HG03066 (cell line): ENCODE results near the gene CACNA1D.

Experiments
- ATAC-seq: cut with Tn5 transposase; IDR thresholded peaks from one replicate; pipeline ENCODE4 v1.9.1; 2021; ENCODE audit warnings: low read depth; ENCODE audit not compliant: unreplicated experiment

CACNA1D gene

GRCh38 chr3:53773611-53774368, 279.4 kb downstream of the CACNA1D start:
- peak; percentile 92 for ATAC-seq

GRCh38 chr3:53774414-53774813, 280.0 kb downstream of the CACNA1D start:
- ATAC-seq, result no peak

GRCh38 chr3:53775018-53775417, 280.6 kb downstream of the CACNA1D start:
- ATAC-seq, result no peak

GRCh38 chr3:53775834-53776251, 281.4 kb downstream of the CACNA1D start:
- ATAC-seq, result no peak

- no peak for ATAC-seq
Observed at GRCh38 chr3:53776494-53777101, 282.2 kb downstream of the CACNA1D start.

GRCh38 chr3:53777468-53777867, 283.1 kb downstream of the CACNA1D start:
- ATAC-seq, result no peak

- no peak for ATAC-seq
Observed at GRCh38 chr3:53778153-53778552, 283.7 kb downstream of the CACNA1D start.

- ATAC-seq, result no peak
Observed at GRCh38 chr3:53780171-53780570, 285.8 kb downstream of the CACNA1D start.

GRCh38 chr3:53780806-53781205, 286.4 kb downstream of the CACNA1D start:
- no peak for ATAC-seq

- no peak for ATAC-seq
Observed at GRCh38 chr3:53787016-53787415, 292.6 kb downstream of the CACNA1D start.

- ATAC-seq, result no peak
Observed at GRCh38 chr3:53788038-53788437, 293.6 kb downstream of the CACNA1D start.

- ATAC-seq, result no peak
Observed at GRCh38 chr3:53789459-53789858, 295.0 kb downstream of the CACNA1D start.

GRCh38 chr3:53790470-53790869, 296.1 kb downstream of the CACNA1D start:
- ATAC-seq, result no peak

- ATAC-seq, result no peak
Observed at GRCh38 chr3:53791317-53791716, 296.9 kb downstream of the CACNA1D start.

GRCh38 chr3:53792866-53793265, 298.5 kb downstream of the CACNA1D start:
- no peak for ATAC-seq

GRCh38 chr3:53794597-53794996, 300.2 kb downstream of the CACNA1D start:
- no peak for ATAC-seq

GRCh38 chr3:53795176-53795575, 300.8 kb downstream of the CACNA1D start:
- ATAC-seq, result no peak

- no peak for ATAC-seq
Observed at GRCh38 chr3:53795789-53796560, 301.6 kb downstream of the CACNA1D start.

- ATAC-seq, result no peak
Observed at GRCh38 chr3:53798144-53798543, 303.7 kb downstream of the CACNA1D start.

GRCh38 chr3:53799338-53799865, 305.0 kb downstream of the CACNA1D start:
- no peak for ATAC-seq
